Osteoblast (primary cell): ENCODE measurements around the gene POLL. TPM values are rescaled to one million over a fixed set of nuclear protein-coding genes. Genes with fewer than 3 reads are reported as not detected.

ENCODE experiments used
- DNase-seq: peaks from one replicate; pipeline ENCODE4 v3.0.0; 2011; ENCODE audit warnings: low spot score, mixed read lengths; ENCODE audit not compliant: insufficient read length; ENCODE audit errors: missing footprints
- H2AFZ ChIP-seq: 2 replicates; pipeline ENCODE4 v1.6.0; 2011; ENCODE audit warnings: mild to moderate bottlenecking, low read length
- H3K27ac ChIP-seq: 2 replicates; pipeline ENCODE4 v1.5.1; 2011; ENCODE audit warnings: mild to moderate bottlenecking, low read depth, low read length, moderate library complexity
- H3K27me3 ChIP-seq: 2 replicates; pipeline ENCODE4 v1.6.0; 2012; ENCODE audit warnings: mild to moderate bottlenecking, control low read depth, inconsistent platforms, low read length, moderate library complexity; ENCODE audit not compliant: insufficient read depth
- H3K36me3 ChIP-seq: 2 replicates; pipeline ENCODE4 v1.5.1; 2011; ENCODE audit warnings: mild to moderate bottlenecking, low read length, control low read depth, moderate library complexity; ENCODE audit not compliant: insufficient read depth
- H3K4me1 ChIP-seq: 2 replicates; pipeline ENCODE4 v1.5.1; 2011; ENCODE audit warnings: mild to moderate bottlenecking, low read length, control low read depth, moderate library complexity; ENCODE audit not compliant: insufficient read depth
- H3K4me2 ChIP-seq: 2 replicates; pipeline ENCODE4 v1.6.0; 2011; ENCODE audit warnings: mild to moderate bottlenecking, low read length; ENCODE audit not compliant: insufficient read depth
- H3K4me3 ChIP-seq: fragments of 200-600 bp; sonication (generic); 3 replicates; pipeline ENCODE4 v1.5.1; 2012; ENCODE audit warnings: mild to moderate bottlenecking, low read length, inconsistent platforms; ENCODE audit not compliant: insufficient read depth
- H3K79me2 ChIP-seq: 2 replicates; pipeline ENCODE4 v1.6.0; 2012; ENCODE audit warnings: mild to moderate bottlenecking, low read length, control low read depth, inconsistent platforms; ENCODE audit not compliant: insufficient read depth
- H3K9me3 ChIP-seq: 2 replicates; pipeline ENCODE4 v1.5.1; 2011; ENCODE audit warnings: low read depth, low read length, control low read depth
- H4K20me1 ChIP-seq: 2 replicates; pipeline ENCODE4 v1.6.0; 2012; ENCODE audit warnings: mild to moderate bottlenecking, low read length, control low read depth; ENCODE audit not compliant: insufficient read depth
- CTCF ChIP-seq: IDR thresholded peaks from 2 replicates; pipeline ENCODE4 v1.5.1; 2011; ENCODE audit warnings: mild to moderate bottlenecking, low read depth, low read length, moderate library complexity; ENCODE audit errors: extremely low read depth
- total RNA-seq: library from RNA; depleted of rRNA; stranded (reverse); fragments of >200 nt; gene quantifications from 2 replicates; pipeline ENCODE4 v1.2.3, GENCODE V29; 2012

Gene POLL
- total RNA-seq, 1 donor: 18.5 TPM

DNA sequence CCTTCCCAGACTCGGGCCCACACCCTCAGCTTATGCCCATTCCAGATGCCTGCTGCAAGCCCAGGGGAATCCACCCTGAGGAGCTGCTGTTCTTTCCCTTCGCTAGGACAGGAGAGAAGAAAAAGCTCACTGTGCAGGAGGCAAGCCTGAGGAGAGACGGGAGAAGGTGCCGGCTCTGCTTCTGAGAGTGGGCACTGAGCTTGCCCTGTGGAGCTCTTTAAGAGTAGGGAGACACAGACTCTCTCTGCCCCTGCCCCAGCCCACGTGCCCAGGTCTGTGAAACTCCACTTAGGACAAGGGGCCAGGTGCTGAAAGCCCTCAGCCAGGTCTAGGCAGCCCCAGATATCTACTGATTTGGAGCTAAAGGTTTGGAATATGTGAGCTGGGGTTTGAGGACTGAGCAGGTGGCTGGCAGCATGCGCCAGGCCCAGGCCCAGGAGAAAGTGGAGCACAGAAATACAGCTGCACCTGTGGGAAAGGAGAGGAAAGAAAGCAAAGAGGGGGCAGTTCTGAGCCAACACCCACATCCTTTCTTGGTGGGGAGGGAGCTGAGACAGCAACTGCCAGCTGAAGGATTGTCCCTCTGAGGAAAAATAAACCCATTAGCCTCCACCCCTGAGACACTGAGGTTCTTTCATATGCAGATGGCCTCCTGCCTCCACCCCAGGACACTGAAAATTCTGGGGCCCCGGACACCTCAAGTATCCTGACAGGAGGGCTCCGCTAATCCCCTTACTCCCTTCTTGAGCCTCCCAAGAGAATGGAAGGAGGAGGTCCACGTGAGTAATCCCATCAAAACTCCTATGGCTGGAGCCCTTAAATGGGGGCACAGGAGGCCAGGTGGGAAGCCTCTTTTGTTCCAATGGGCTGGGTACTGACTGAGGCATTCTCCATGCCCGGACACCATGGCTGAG, 7.3 kb downstream of the POLL start:
- no peak overlapping the region for H2AFZ ChIP-seq
- H3K79me2 ChIP-seq: no peaks in the 10 kb centered on the region
- peaks cover 41% of the 10 kb centered on the region for H3K36me3 ChIP-seq
- no peak overlapping the region for H3K27ac ChIP-seq
- H3K27me3 ChIP-seq: no peaks in the 10 kb centered on the region
- H3K4me1 ChIP-seq: no peaks in the 10 kb centered on the region
- no peaks in the 10 kb centered on the region for H4K20me1 ChIP-seq
- no peak for TF ChIP-seq CTCF
- H3K4me2 ChIP-seq: no peak overlapping the region
- H3K4me3 ChIP-seq: no peak overlapping the region
- no peak for DNase-seq
- H3K9me3 ChIP-seq: no peaks in the 10 kb centered on the region

DNA sequence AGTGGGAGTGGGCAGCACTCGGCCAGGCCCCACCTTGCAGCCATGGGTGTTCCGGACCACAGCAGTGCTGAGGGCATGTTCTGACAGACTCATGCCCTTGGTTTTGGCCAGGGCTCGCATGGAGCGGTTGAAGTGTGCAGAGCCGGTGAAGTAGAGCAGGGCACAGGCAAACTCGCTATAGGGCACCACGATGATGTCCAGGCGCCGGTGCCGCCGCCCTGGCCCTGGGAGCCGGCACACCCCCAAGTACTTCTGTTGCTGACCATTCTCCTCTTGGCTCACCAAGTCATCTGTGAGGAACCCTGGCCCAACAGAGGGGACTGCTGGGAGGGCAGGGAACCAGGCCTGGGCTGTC, 8.6 kb downstream of the POLL start:
- Histone ChIP-seq H3K79me2 (no peaks in the 10 kb centered on the region), H3K4me2 (no peak overlapping the region), H4K20me1 (no peaks in the 10 kb centered on the region), H3K4me3 (no peak overlapping the region), H3K36me3 (peaks cover 36% of the 10 kb centered on the region), H2AFZ (no peak overlapping the region), H3K27ac (no peak overlapping the region), H3K9me3 (no peaks in the 10 kb centered on the region), H3K4me1 (no peaks in the 10 kb centered on the region), H3K27me3 (no peaks in the 10 kb centered on the region)
- DNase-seq: no peak
- no peak for TF ChIP-seq CTCF

DNA sequence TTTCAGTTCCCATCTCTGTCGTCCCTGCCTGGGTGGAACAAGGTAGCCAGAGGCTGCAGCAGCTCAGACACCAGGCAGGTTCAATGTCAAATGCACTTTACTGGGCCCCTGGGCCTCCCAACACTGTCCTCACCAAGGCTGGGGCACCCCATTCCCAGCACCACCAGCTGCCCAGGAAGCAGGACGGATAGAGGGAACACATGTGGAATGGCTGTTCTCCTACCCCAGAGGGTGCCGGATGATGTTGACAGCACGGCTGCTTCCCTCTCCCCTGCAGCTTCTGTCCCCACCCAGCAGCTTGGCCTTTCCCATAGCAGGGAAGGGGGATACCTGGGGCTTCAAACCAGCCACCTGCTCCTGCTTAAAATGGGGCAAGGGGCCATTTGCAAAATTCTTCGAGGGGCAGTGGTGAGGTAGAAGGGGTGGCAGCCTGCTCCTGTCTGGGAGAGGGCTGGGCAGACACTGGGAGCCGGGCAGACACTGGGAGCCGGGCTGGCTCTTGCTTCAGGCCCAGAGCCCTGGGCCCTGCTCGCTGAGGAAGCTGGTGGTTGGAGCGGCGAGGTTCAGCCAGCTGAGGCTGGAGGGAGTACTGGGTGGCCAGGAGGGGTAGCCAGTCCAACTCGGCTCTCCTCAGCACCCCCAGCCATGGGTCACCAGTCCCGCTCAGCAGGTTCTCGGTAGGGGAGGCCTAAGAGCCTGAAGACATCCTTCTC, 9.1 kb downstream of the POLL start:
- TF ChIP-seq CTCF: no peak
- no peak overlapping the region for H3K4me3 ChIP-seq
- DNase-seq: no peak
- no peak overlapping the region for H2AFZ ChIP-seq
- no peaks in the 10 kb centered on the region for H3K79me2 ChIP-seq
- H4K20me1 ChIP-seq: no peaks in the 10 kb centered on the region
- H3K36me3 ChIP-seq: peaks cover 31% of the 10 kb centered on the region
- no peak overlapping the region for H3K27ac ChIP-seq
- no peaks in the 10 kb centered on the region for H3K4me1 ChIP-seq
- H3K9me3 ChIP-seq: no peaks in the 10 kb centered on the region
- no peak overlapping the region for H3K4me2 ChIP-seq
- no peaks in the 10 kb centered on the region for H3K27me3 ChIP-seq

DNA sequence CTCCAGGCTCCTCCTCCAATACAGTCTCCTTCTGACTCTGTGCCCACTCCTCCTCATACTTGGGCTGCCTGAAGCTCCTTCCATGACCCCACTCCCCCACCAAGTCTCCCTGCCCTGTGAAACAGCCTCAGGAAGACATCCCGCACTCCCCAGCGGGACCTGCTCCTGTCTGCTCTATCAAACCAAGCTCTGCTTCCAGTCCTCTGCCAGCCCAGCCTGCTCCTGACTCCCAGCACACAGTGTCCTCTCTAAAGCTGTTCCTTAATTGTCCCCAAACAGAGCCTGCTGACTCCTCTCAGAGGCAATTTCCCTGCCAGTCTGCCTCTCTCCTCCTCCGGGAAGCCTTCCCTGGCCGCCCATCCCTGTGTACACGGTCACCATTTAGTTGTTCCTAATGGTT, 9.9 kb downstream of the POLL start:
- no peaks in the 10 kb centered on the region for H4K20me1 ChIP-seq
- no peak for TF ChIP-seq CTCF
- no peak overlapping the region for H3K4me3 ChIP-seq
- H3K79me2 ChIP-seq: no peaks in the 10 kb centered on the region
- H3K27ac ChIP-seq: no peak overlapping the region
- H3K36me3 ChIP-seq: peaks cover 31% of the 10 kb centered on the region
- no peaks in the 10 kb centered on the region for H3K27me3 ChIP-seq
- H3K4me1 ChIP-seq: no peaks in the 10 kb centered on the region
- DNase-seq: no peak
- H2AFZ ChIP-seq: no peak overlapping the region
- no peaks in the 10 kb centered on the region for H3K9me3 ChIP-seq
- H3K4me2 ChIP-seq: no peak overlapping the region
